Loucy (cell line): ENCODE measurements around the gene TNFRSF13B.
"Not testable (repeated sequence)": the region's sequence is repeated elsewhere in the genome, so short reads cannot be mapped to it uniquely, and the experiment has no call there.

Source experiments
- H2AFZ ChIP-seq: fragments of 200-600 bp; sonication (generic); 2 replicates; pipeline ENCODE4 v1.6.0; 2016; ENCODE audit warnings: antibody characterized with exemption, mild to moderate bottlenecking, low read length, moderate library complexity
- H3F3A ChIP-seq: fragments of 200-600 bp; 2 replicates; pipeline ENCODE4 v1.6.0; 2016; ENCODE audit warnings: antibody characterized with exemption, low read depth, mild to moderate bottlenecking
- H3K27me3 ChIP-seq: fragments of 200-600 bp; sonication (generic); 2 replicates; pipeline ENCODE4 v1.6.1; 2014; ENCODE audit warnings: low read length, mild to moderate bottlenecking; ENCODE audit not compliant: insufficient read depth, poor library complexity, severe bottlenecking
- H3K36me3 ChIP-seq: fragments of 200-600 bp; sonication (generic); 2 replicates; pipeline ENCODE4 v1.6.1; 2016; ENCODE audit warnings: low read length; ENCODE audit not compliant: insufficient read depth
- H3K4me1 ChIP-seq: fragments of 200-600 bp; sonication (generic); 2 replicates; pipeline ENCODE4 v1.5.1; 2014; ENCODE audit warnings: low read length, mild to moderate bottlenecking; ENCODE audit not compliant: insufficient read depth, poor library complexity, severe bottlenecking
- H3K4me2 ChIP-seq: fragments of 200-600 bp; sonication (generic); 2 replicates; pipeline ENCODE4 v1.6.0; 2014; ENCODE audit warnings: antibody characterized with exemption, low read length, low read depth, mild to moderate bottlenecking; ENCODE audit not compliant: poor library complexity, severe bottlenecking
- H3K4me3 ChIP-seq: fragments of 200-600 bp; sonication (generic); 2 replicates; pipeline ENCODE4 v1.5.1; 2014; ENCODE audit warnings: low read length, mild to moderate bottlenecking, mixed read lengths; ENCODE audit not compliant: poor library complexity, severe bottlenecking
- H3K79me2 ChIP-seq: fragments of 200-600 bp; sonication (generic); 2 replicates; pipeline ENCODE4 v1.6.1; 2014; ENCODE audit warnings: low read length; ENCODE audit not compliant: insufficient read depth
- H3K9ac ChIP-seq: fragments of 200-600 bp; sonication (generic); 2 replicates; pipeline ENCODE4 v1.6.0; 2014; ENCODE audit warnings: mild to moderate bottlenecking, low read depth, low read length, moderate library complexity; ENCODE audit not compliant: poor library complexity, severe bottlenecking
- H3K9me2 ChIP-seq: fragments of 200-600 bp; sonication (generic); replicated peaks from 2 replicates; pipeline ENCODE4 v1.6.1; 2016; ENCODE audit warnings: low read depth, low read length, mixed read lengths
- H3K9me3 ChIP-seq: fragments of 200-600 bp; sonication (generic); 2 replicates; pipeline ENCODE4 v1.6.1; 2014; ENCODE audit warnings: mild to moderate bottlenecking, antibody characterized with exemption, low read length, low read depth; ENCODE audit not compliant: insufficient read depth
- H4K20me1 ChIP-seq: fragments of 200-600 bp; sonication (generic); 2 replicates; pipeline ENCODE4 v1.6.0; 2014; ENCODE audit warnings: antibody characterized with exemption, low read length, mild to moderate bottlenecking; ENCODE audit not compliant: insufficient read depth, poor library complexity, severe bottlenecking
- EZH2phosphoT487 ChIP-seq: fragments of 200-600 bp; IDR thresholded peaks from 2 replicates; pipeline ENCODE4 v1.6.1; 2018; ENCODE audit warnings: antibody characterized with exemption, mild to moderate bottlenecking, moderate library complexity, borderline replicate concordance
- TF ChIP-seq, protein P1 (sequence below): fragments of 200-600 bp; sonication (generic); conservative IDR thresholded peaks from 2 replicates; pipeline ENCODE4 v1.5.1; 2014; ENCODE audit warnings: mild to moderate bottlenecking, antibody characterized with exemption, low read length

The TNFRSF13B gene

DNA sequence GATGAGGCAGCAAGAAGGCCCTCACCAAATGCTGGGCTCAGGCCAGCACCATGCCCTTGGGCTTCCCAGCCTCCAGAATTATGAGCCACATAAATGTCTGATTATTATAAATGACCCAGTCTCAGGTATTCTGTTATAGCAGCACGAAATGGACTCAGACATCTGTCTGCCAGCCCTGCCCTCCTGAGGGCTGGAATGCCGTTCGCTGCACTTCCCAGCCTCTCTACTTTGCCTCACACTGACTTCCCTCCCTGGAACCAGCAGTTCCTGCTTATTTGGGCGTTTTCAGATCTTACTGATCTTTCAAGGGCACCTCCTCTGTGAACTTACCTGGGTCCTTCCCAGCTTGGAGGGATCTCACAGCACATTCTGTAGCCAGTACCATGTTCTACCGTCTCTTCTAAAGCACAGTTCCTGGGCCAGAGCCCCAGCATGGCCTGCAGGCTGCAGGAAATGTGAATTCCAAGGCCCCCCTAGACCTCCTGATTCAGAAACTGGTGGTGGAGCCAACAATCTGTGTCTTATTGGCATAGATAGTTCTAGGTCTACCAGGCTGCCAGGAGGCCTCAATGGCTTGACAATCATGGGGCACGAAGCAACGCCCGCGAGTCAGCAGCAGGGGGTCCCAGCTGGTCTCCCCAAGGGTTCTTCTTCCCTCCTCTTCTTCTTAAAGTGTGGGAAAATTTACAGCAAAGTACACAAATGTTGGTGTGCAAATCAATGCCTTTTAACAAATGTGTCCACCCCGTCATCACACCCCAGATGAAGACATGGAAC is 36.9 kb upstream of the TNFRSF13B start:
- H3K9me3 ChIP-seq, H3F3A ChIP-seq, H4K20me1 ChIP-seq, H3K4me2 ChIP-seq, H3K9ac ChIP-seq, H3K79me2 ChIP-seq, H3K4me3 ChIP-seq, H3K4me1 ChIP-seq, H3K27me3 ChIP-seq, H2AFZ ChIP-seq, H3K36me3 ChIP-seq, H3K9me2 ChIP-seq: not testable (repeated sequence)

- not testable (repeated sequence) for H3K36me3 ChIP-seq
These were observed 36.0 kb upstream of the TNFRSF13B start for GRCh38 chr17:17007891-17008290.

GRCh38 chr17:17004997-17005614 is 33.2 kb upstream of the TNFRSF13B start:
- H3K4me3 ChIP-seq, H2AFZ ChIP-seq, H3K36me3 ChIP-seq, H3K9me2 ChIP-seq, H3F3A ChIP-seq, H3K4me2 ChIP-seq, H3K9me3 ChIP-seq, H4K20me1 ChIP-seq, H3K9ac ChIP-seq, H3K4me1 ChIP-seq, H3K79me2 ChIP-seq, H3K27me3 ChIP-seq: not testable (repeated sequence)

More at GRCh38 chr17:17007891-17008290, 36.0 kb upstream of the TNFRSF13B start:
- H3K4me2 ChIP-seq, H3K9me2 ChIP-seq, H3K9me3 ChIP-seq, H3F3A ChIP-seq, H3K27me3 ChIP-seq, H4K20me1 ChIP-seq, H3K4me3 ChIP-seq, H3K9ac ChIP-seq, H3K4me1 ChIP-seq, H3K79me2 ChIP-seq, H2AFZ ChIP-seq: not testable (repeated sequence)

GRCh38 chr17:17004251-17004996 is 32.5 kb upstream of the TNFRSF13B start:
- Histone ChIP-seq H3K4me2 (no peak overlapping the region), H4K20me1 (no peaks in the 10 kb centered on the region)

DNA sequence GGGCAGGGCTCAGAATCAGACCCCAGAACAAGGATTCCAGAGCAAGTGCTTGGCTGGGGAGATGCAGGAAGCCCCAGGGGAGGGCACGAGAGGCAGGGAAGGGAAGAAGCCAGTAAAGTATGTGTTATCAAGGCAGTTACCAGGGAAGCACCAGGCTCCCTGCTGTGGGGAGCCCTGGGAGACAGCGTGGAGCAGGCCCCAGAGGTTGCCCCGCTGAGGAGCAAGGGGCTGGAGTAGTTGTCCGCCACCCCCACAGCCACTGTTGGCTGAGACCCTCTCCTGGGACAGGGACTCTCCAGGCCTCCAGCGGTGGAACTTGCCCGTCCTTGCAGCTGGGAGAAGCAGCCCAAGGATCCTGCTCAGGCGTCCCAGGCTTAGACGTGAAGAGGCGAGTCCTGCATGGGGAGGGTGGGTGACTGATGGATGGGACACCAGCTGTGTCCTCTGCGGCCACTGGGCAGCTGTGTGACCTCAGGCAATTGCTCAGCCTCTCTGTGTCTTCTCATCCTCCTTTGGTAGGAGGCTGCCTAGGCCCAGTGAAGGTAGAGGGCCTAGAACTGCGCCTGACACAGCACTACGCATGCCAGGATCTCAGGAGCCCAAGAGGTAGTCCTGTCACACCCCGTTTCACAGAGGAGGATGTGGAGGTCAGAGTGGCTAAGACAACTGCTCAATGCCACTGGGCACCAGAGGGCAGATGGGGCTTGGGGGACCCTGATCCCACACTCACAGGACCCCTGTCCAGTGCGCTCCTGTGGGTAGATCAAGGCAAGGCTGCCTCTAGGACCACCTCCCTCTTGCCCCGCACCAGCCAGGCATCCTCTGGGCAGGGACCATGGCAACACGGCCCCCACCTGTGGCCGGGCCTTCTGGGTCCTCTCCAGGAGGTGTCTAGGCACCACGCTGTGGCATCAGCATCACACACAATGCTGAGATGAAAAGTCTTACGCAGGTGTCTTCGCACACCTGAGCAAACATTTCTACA is 31.1 kb upstream of the TNFRSF13B start:
- H3K27me3 ChIP-seq, H2AFZ ChIP-seq, H4K20me1 ChIP-seq, H3K9me3 ChIP-seq, H3K4me1 ChIP-seq, H3F3A ChIP-seq, H3K9me2 ChIP-seq, H3K4me2 ChIP-seq, H3K9ac ChIP-seq, H3K4me3 ChIP-seq, H3K36me3 ChIP-seq, H3K79me2 ChIP-seq: not testable (repeated sequence)

More at GRCh38 chr17:17004251-17004996, 32.5 kb upstream of the TNFRSF13B start:
- H3K4me1 ChIP-seq = no peaks in the 10 kb centered on the region
- H3K36me3 ChIP-seq = no peaks in the 10 kb centered on the region
- H3K79me2 ChIP-seq = no peaks in the 10 kb centered on the region
- TF ChIP-seq, protein P1, sequence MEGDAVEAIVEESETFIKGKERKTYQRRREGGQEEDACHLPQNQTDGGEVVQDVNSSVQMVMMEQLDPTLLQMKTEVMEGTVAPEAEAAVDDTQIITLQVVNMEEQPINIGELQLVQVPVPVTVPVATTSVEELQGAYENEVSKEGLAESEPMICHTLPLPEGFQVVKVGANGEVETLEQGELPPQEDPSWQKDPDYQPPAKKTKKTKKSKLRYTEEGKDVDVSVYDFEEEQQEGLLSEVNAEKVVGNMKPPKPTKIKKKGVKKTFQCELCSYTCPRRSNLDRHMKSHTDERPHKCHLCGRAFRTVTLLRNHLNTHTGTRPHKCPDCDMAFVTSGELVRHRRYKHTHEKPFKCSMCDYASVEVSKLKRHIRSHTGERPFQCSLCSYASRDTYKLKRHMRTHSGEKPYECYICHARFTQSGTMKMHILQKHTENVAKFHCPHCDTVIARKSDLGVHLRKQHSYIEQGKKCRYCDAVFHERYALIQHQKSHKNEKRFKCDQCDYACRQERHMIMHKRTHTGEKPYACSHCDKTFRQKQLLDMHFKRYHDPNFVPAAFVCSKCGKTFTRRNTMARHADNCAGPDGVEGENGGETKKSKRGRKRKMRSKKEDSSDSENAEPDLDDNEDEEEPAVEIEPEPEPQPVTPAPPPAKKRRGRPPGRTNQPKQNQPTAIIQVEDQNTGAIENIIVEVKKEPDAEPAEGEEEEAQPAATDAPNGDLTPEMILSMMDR = no peak
- no peak for TF ChIP-seq EZH2phosphoT487
- no peaks in the 10 kb centered on the region for H3K9me3 ChIP-seq
- no peaks in the 10 kb centered on the region for H3F3A ChIP-seq
- no peaks in the 10 kb centered on the region for H3K9me2 ChIP-seq
- H3K27me3 ChIP-seq = no peaks in the 10 kb centered on the region
- no peak overlapping the region for H3K9ac ChIP-seq
- no peak overlapping the region for H3K4me3 ChIP-seq
- H2AFZ ChIP-seq = no peak overlapping the region
